ENCODE results near the gene PIGX.

The PIGX gene
- 18.6 reads per million, percentile 45 among the genes with 10 or more reads in this experiment for total RNA-seq

DNA sequence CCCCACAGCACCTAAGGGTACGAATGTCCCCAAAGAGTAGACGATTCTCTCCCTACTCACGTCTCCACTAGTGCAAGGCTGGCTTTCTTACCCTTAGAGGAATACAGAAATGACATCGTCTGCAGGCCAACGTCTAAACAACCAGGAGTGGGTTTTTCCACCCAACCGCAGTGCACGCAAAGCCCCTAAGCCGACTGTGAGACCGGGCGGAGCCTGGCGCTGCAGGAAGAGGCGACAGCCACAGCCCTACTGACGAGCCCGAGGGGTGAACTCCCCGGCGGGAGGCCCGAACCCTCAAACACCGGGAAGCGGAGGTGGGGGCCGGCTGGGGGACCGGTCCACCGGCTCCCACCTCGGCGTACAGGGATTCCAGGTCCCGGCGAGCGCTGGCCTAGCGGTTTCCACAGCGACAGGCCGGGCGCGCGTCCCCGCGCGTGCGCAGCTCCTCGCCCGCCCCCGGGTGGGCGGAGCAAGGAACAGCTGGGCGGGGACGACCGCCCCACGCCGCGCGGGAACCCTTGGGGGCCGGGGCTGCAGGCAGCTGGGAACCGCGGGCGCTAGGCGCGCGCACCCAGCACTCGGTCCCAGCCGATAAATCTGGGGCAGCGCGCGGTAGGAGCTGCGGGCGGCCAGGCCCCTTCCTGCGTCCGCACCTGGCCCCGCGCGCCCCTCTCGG lies at the start of gene PIGX, which contains the start of gene CEP19:
TSS of gene PIGX (plus strand) at position 540 of the 676 bp plus-strand sequence.
TSS of gene CEP19 (minus strand) at position 413 of the 676 bp plus-strand sequence. CDS start 3,593 bp downstream, outside the sequence.
- DNase-seq, result peak; percentile 91

DNA sequence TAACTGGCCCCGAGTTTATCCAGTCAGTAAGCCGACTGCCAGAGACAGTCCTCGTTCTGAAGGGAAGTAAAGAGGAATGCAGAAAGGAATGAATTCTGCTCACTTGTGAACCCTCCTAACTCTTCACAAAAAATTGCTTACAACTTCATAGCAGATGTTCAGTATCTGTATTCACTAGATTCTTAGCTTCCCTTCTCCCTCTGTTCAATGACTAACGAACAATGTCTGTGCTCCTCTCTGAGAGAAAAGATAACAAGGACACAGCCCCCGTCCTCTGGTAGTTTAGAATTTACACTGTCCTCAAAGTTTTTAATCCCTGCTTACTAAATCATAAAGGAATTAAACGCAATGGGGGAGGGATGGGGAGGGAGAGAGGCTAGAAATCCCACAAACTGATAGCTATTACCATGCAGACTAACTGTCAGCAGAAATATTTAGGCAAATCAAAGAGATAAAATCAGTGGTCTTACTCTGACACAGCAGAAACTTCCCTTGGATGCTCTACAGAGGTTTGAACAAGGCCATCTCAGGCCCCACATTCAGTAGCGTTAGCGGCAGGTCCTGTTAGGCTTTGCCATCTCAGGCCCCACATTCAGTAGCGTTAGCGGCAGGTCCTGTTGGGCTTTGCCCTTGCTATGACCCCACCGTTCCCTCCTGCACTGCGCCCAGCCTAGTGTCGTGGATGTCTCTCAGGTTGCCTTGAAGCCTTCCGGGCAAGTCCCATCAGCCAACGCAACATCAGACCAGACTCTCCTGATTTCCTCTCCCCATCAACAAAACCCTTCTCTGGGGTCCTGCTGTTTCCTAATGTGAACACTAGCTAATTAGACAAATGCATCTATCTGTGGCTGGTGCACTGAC lies 49.2 kb upstream of the PIGX start:
- no peak for DNase-seq

GRCh38 chr3:196666001-196666867 lies 45.9 kb upstream of the PIGX start:
- no peak for DNase-seq

DNA sequence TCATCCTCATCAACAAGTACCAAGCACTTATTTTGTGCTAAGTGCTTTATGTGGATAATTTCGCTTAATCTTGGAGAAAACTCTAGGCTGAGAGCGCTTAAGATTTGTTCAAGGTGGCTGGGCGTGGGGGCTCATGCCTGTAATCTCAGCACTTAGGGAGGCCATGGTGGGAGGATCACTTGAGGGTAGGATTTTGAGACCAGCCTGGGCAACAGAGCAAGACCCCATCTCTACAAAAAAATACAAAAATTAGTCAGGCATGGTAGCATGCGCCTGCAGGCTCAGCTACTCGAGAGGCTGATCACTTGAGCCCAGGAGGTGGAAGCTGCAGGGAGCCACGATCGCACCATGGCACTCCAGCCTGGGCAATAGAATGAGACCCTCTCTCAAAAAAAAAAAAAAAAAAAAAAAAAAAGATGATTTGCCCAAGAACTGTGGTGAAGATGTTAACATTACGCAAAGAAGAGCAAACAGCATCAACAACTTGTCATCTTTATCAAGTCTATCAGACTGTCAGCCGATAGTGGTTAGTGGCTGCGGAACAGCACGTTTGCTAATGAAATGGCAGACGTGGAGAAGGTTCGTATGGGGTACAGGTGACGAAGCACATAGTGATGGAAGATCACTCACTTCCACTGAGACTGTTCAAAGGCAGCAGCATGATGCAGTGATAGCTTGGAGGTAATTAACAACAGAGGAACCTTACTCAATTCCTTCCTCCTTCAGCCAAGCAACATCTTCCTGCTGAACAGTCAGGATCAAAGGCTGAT lies 44.9 kb upstream of the PIGX start:
- DNase-seq, result no peak

DNA sequence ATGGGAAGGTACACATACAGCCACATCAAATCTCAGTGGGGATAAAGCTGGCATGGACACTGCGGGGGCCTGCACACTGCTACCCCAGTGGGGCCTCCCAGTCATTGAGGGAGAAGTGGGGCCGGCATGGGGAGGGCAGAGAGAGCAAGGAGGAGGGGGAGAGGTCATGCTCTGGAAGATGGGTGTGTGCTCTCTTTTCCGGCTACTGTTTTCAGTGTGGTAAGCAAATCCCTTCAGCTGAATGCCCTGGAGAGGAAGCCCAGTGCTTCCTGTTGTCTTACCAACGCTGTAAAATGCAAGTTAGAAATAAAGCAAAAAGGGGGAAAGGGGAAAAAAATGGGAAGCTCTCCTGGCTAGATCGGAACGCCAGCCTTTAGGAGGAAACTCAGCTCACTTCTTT lies 41.8 kb upstream of the PIGX start:
- no peak for DNase-seq

DNA sequence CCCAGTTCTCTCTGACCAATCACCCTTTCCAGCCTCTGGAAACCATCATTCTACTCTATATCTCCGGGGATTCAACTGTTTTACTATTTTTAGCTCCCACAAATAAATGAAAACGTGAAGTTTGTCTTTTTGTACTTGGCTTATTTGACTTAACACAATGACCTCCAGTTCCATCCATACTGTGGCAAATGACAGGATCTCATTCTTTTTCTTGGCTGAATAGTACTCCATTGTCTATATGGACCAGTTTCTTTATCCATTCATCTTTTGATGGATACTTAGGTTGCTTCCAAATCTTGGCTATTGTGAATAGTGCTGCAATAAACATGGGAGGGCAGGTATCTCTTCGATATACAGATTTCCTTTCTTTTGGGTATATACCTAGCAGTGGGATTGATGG lies 38.5 kb upstream of the PIGX start:
- DNase-seq, result no peak

- no peak for DNase-seq
Measured at GRCh38 chr3:196677353-196677752, 34.8 kb upstream of the PIGX start.

DNA sequence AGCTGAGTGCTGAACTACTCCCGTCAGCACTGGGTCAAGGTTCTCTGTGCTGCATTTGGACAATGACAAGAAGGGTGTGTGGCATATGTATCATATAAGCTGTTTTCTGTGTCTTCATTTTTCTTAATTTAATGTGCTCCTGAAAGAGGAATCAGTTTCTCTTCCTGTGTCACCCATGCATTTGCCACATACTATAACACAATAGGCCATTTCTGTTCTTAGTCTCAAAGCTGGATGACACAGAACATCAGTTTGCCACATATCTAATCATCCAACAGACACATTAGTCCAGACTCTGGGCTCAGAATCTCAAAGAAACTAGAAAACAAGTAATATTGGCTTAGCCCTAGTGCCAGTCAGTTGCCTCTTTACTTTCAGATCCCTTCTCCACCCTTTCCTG lies 34.2 kb upstream of the PIGX start:
- DNase-seq, result no peak

DNA sequence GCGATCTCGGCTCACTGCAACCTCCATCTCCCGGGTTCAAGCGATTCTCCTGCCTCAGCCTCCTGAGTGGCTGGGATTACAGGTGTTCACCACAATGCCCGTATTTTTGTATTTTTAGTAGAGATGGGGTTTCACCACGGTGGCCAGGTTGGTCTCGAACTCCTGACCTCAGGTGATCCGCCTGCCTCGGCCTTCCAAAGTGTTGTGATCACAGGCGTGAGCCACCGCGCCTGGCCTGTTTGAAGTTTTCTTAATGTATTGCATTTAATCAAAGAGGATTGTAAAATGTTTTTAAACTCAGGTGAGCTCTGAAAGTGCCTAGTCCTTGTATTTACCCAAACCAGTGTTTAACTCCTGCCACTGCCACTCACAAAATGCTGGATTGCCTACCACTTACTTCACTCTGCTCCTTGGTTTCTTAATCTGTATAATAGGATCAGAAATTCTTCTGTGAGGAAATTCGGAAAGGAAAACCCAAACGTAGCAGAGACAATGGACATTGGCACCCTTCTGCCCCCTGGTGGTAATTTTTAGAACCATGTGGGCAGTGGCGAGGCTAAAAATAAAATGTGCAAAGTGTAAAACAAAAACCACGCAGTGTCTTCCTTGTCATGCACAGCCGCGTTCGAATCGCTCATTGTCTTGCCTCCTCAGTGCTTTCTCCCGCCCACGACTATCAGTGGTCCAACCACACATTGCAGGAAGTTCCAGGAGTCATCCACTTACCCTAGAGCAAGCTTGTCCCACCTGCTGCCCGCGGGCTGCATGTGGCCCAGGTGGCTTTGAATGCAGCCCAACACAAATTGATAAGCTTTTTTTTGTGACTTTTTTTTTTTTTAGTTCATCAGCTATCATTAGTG lies 27.4 kb upstream of the PIGX start:
- peak; percentile 52 for DNase-seq

DNA sequence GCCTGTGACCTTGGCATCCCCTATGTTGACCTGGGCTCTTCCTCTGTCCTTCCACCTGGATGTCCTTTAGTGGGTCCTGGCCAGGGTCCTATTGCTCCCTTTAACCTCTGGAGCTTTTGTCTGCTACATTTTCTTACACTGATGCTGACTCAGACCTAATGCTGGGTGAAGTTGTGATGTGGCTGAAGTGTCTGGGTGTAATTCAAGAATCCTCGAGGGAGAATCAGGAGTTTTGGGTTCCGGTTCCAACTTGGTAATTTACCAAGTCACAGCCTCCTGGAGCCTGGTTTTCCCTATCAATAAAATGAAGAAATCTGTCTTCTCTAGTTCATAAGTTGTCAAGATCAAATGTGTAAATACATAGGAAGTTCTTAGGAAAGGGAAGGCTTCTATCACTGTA lies 25.7 kb upstream of the PIGX start:
- no peak for DNase-seq

- no peak for DNase-seq
Measured at GRCh38 chr3:196688349-196688748, 23.8 kb upstream of the PIGX start.

GRCh38 chr3:196689941-196690660 lies 22.1 kb upstream of the PIGX start:
- DNase-seq, result no peak

GRCh38 chr3:196691386-196691785 lies 20.8 kb upstream of the PIGX start:
- no peak for DNase-seq

- no peak for DNase-seq
Measured at GRCh38 chr3:196694202-196694638, 18.0 kb upstream of the PIGX start.

DNA sequence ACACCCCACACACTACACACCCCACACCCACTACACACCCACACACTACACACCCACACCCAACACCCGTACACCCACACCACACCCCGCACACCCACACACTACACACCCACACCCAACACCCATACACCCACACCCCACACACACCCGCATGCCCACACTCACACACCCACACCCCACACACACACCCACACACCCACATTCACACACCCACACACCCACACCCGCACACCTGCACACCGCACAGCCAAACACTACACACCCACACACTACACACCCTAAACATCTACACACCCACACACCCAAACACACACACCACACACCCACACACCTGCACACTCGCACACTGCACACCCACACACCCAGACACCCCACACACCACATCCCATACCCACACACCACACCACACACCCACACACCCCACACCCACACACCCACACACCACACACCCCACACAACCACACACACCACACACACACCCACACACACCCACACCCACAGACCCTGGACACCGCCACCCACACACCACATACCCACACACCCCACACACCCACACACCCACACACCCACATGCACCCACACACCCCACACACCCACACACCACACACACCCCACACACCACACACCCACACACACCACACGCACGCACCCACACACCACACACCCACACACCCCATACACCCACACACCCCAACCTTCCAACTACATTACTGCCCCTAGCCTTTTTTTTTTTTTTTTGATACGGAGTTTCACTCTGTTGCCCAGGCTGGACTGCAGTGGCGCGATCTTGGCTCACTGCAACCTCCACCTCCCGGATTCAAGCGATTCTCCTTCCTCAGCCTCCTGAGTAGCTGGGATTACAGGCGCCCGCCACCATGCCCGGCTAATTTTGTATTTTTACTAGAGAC lies 17.0 kb upstream of the PIGX start:
- no peak for DNase-seq

DNA sequence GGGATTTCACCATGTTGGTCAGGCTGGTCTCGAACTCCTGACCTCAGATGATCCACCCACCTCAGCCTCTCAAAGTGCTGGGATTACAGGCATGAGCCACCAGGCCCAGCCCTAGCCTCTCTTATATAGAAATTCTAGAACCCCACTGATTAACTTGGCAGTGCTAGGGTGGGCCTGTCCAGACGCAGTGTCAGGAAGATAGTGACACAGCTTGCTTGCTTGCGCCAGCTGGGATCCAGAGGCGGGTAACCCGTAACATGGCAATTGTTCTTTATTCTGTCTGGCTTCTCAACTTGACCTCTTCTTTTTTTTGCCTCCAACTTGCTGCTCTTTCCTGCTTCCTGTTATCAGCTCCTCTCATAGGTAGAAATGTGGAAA lies 16.3 kb upstream of the PIGX start:
- DNase-seq, result no peak

- DNase-seq, result no peak
Measured at GRCh38 chr3:196697270-196697669, 14.9 kb upstream of the PIGX start.

GRCh38 chr3:196699749-196700148 lies 12.4 kb upstream of the PIGX start:
- no peak for DNase-seq

GRCh38 chr3:196700801-196701200 lies 11.4 kb upstream of the PIGX start:
- no peak for DNase-seq
